Measurements from ENCODE around the gene PCDHGB4.
"Not testable (repeated sequence)": the region's sequence is repeated elsewhere in the genome, so short reads cannot be mapped to it uniquely, and the experiment has no call there.

PCDHGB4 gene

DNA sequence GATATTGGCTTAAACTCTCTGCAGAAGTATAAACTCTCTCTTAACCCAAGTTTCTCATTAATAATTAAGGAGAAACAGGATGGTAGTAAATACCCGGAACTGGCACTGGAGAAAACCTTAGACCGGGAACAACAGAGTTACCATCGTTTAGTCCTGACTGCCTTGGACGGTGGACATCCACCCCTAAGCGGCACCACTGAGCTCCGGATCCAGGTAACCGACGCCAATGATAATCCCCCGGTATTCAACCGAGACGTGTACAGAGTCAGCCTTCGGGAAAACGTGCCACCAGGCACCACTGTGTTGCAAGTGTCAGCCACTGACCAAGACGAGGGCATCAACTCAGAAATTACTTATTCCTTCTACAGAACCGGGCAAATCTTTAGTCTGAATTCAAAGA lies 11.1 kb downstream of the PCDHGB4 start:
- DNase-seq (ENCODE audit: low spot score): no peak

DNA sequence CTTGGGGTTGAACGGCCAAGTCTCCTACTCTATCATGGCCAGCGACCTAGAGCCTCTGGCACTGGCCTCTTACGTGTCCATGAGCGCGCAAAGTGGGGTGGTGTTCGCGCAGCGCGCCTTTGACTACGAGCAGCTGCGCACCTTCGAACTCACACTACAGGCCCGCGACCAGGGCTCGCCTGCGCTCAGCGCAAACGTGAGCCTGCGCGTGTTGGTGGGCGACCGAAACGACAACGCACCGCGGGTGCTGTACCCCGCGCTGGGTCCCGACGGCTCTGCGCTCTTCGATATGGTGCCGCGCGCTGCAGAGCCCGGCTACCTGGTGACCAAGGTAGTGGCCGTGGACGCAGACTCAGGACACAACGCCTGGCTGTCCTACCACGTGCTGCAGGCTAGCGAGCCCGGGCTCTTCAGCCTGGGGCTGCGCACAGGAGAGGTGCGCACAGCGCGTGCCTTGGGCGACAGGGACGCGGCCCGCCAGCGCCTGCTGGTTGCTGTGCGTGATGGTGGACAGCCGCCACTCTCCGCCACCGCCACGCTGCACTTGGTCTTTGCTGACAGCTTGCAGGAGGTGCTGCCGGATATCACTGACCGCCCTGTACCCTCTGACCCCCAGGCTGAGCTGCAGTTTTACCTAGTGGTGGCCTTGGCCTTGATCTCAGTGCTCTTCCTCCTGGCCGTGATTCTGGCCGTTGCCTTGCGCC lies 12.2 kb downstream of the PCDHGB4 start:
- no peak for DNase-seq (ENCODE audit: low spot score)

- DNase-seq (ENCODE audit: low spot score): peak; percentile 38
Measured at GRCh38 chr5:141402553-141403243, 15.2 kb downstream of the PCDHGB4 start, which contains the start of gene PCDHGA9. PCDHGA9 (plus strand) TSS chr5:141402778; CDS start chr5:141402953, 175 bp downstream.

DNA sequence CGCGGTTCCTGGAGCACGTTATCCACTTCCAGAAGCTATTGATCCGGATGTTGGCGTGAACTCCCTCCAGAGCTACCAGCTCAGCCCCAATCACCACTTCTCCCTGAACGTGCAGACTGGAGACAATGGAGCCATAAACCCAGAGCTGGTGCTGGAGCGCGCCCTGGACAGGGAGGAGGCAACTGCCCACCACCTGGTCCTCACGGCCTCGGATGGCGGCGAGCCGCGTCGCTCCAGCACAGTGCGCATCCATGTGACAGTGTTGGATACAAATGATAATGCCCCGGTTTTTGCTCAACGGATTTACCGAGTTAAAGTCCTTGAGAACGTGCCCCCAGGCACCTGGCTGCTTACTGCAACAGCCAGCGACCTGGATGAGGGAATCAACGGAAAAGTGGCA lies 15.9 kb downstream of the PCDHGB4 start:
- DNase-seq (ENCODE audit: low spot score): no peak

GRCh38 chr5:141407790-141408505 lies 20.4 kb downstream of the PCDHGB4 start, which contains the start of gene PCDHGB6:
PCDHGB6 (plus strand) TSS chr5:141408021; CDS start chr5:141408203, 182 bp downstream.
- DNase-seq (ENCODE audit: low spot score): not testable (repeated sequence)

DNA sequence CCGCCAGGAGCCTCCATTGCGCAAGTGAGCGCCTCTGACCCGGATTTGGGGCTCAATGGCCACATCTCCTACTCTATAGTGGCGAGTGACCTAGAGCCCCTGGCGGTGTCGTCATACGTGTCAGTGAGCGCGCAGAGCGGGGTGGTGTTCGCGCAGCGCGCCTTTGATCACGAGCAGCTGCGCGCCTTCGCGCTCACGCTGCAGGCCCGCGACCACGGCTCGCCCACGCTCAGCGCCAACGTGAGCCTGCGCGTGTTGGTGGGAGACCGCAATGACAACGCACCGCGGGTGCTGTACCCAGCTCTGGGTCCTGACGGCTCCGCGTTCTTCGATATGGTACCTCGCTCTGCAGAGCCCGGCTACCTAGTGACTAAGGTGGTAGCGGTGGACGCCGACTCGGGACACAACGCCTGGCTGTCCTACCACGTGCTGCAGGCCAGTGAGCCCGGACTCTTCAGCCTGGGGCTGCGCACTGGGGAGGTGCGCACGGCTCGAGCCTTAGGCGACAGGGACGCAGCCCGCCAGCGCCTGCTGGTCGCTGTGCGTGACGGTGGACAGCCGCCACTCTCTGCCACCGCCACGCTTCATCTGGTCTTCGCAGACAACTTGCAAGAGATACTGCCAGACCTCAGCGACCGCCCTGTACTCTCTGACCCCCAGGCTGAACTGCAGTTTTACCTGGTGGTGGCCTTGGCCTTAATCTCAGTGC lies 22.3 kb downstream of the PCDHGB4 start:
- DNase-seq (ENCODE audit: low spot score): no peak

DNA sequence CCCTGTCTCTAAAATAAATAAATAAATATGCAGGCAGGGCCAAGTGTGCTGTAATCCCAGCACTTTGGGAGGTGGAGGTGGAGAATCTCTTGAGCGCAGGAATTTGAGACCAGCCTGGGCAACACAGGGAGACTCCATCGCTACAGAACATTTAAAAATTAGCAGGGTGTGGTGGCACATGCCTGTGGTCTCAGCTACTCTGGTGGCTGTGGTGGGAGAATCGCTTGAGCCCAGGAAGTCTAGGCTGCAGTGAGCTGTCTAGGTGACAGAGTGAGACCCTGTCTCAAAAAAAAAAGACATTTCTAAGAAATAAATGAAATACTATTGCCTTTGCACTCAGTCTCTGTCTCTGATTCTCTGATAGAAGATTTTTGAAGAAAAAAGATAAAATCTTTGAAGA lies 24.1 kb downstream of the PCDHGB4 start:
- no peak for DNase-seq (ENCODE audit: low spot score)

DNA sequence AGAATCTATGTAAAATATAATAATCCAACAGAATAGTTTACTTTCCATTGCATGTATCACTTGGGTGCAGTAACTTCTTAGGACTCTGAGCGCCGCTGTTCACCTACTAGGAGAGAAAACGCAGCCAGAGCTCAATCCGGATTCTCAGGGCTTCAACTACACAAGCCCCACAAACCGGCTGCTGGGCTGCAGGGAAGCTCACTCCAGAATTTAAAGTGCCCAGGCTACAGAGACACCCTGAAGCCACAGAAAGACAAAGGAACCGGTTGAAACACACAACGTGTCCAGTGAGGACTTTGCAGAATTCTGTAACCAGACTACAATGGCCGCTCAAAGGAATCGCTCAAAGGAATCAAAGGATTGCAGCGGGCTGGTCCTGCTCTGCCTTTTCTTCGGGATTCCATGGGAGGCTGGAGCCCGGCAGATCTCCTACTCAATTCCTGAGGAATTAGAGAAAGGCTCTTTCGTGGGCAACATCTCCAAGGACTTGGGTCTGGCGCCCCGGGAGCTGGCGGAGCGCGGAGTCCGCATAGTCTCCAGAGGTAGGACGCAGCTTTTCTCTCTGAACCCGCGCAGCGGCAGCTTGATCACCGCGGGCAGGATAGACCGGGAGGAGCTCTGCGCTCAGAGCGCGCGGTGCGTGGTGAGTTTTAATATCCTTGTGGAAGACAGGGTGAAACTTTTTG lies 25.5 kb downstream of the PCDHGB4 start, which contains the start of gene PCDHGA10:
TSS of gene PCDHGA10 (plus strand) at position 134 of the 686 bp plus-strand sequence. CDS start at position 323, 189 bp downstream.
- peak; percentile 93 for DNase-seq (ENCODE audit: low spot score)

DNA sequence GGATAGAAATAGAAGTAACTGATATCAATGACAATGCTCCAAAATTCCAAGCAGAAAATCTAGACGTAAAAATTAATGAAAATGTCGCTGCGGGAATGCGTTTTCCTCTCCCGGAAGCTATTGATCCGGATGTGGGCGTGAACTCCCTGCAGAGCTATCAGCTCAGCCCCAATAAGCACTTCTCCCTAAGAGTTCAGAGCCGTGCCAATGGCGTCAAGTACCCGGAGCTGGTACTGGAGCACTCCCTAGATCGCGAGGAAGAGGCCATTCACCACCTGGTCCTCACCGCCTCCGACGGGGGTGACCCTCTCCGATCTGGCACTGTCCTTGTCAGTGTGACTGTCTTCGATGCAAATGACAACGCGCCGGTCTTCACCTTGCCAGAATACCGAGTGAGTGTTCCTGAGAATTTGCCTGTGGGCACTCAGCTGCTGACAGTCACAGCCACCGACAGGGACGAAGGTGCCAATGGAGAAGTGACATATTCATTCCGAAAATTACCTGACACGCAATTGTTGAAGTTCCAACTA lies 26.1 kb downstream of the PCDHGB4 start:
- DNase-seq (ENCODE audit: low spot score): peak; percentile 87

GRCh38 chr5:141414548-141415274 lies 27.2 kb downstream of the PCDHGB4 start:
- DNase-seq (ENCODE audit: low spot score): not testable (repeated sequence)

GRCh38 chr5:141415275-141415618 lies 27.7 kb downstream of the PCDHGB4 start:
- DNase-seq (ENCODE audit: low spot score): not testable (repeated sequence)

DNA sequence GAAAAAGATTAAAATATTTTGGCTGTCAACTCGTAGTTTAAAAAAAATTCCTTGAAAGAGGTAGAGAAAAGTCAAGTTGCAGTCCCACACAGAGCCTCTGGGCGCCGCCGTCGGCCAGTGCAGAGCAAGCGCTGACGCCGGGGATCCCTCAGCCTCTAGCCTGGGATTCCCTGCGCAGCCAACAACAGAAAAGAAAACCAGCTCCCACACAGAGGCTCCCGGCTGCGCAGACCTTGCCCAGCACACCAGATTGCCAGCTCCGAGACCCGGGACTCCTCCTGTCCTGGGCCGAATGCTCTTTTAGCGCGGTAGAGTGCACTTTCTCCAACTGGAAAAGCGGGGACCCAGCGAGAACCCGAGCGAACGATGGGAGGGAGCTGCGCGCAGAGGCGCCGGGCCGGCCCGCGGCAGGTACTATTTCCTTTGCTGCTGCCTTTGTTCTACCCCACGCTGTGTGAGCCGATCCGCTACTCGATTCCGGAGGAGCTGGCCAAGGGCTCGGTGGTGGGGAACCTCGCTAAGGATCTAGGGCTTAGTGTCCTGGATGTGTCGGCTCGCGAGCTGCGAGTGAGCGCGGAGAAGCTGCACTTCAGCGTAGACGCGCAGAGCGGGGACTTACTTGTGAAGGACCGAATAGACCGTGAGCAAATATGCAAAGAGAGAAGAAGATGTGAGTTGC lies 30.1 kb downstream of the PCDHGB4 start, which contains the start of gene PCDHGB7:
TSS of gene PCDHGB7 (plus strand) at position 184 of the 679 bp plus-strand sequence. CDS start at position 367, 183 bp downstream.
- DNase-seq (ENCODE audit: low spot score): not testable (repeated sequence)

- no peak for DNase-seq (ENCODE audit: low spot score)
Measured at GRCh38 chr5:141419074-141419880, 31.8 kb downstream of the PCDHGB4 start.

GRCh38 chr5:141420855-141421488 lies 33.5 kb downstream of the PCDHGB4 start, which contains the start of gene PCDHGA11:
PCDHGA11 (plus strand) TSS chr5:141421051; CDS start chr5:141421228, 177 bp downstream.
- no peak for DNase-seq (ENCODE audit: low spot score)

GRCh38 chr5:141421489-141421855 lies 34.0 kb downstream of the PCDHGB4 start:
- DNase-seq (ENCODE audit: low spot score): no peak

DNA sequence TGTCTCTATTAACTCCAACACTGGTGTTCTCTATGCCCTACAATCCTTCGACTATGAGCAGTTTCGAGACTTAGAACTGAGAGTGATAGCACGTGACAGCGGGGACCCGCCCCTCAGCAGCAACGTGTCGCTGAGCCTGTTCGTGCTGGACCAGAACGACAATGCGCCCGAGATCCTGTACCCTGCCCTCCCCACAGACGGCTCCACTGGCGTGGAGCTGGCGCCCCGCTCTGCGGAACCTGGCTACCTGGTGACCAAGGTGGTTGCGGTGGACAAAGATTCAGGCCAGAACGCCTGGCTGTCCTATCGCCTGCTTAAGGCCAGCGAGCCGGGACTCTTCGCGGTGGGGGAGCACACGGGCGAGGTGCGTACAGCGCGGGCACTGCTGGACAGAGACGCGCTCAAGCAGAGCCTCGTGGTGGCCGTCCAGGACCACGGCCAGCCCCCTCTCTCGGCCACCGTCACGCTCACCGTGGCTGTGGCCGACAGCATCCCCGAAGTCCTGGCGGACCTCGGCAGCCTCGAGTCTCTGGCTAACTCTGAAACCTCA lies 35.3 kb downstream of the PCDHGB4 start:
- no peak for DNase-seq (ENCODE audit: low spot score)

- DNase-seq (ENCODE audit: low spot score): no peak
Measured at GRCh38 chr5:141427783-141428426, 40.4 kb downstream of the PCDHGB4 start.

All from HuH-7 (cell line).